Skeletal muscle tissue (tissue), 4 donors: ENCODE measurements around the gene DLX5. TPM values are rescaled to one million over a fixed set of nuclear protein-coding genes. Genes with fewer than 3 reads are reported as not detected.
A peak's percentile ranks its signal among the peaks of the same experiment; 100 is the strongest.

Experiments
- H3K27ac ChIP-seq: one replicate; pipeline ENCODE4 v1.7.0; 2013; ENCODE audit warnings: mild to moderate bottlenecking, low read depth, low read length, inconsistent platforms
- H3K27me3 ChIP-seq, 3 donors: one replicate each; pipeline ENCODE4 v1.7.0; 2013; ENCODE audit warnings: low read length in 3 of 3; ENCODE audit not compliant: control insufficient read depth in 3 of 3, insufficient read depth in 3 of 3
- H3K36me3 ChIP-seq, 3 donors: one replicate each; pipeline ENCODE4 v1.7.0; 2013; ENCODE audit warnings: low read length in 3 of 3; ENCODE audit not compliant: control insufficient read depth in 3 of 3, insufficient read depth in 3 of 3
- H3K4me1 ChIP-seq, 3 donors: one replicate each; pipeline ENCODE4 v1.7.0; 2013; ENCODE audit warnings: low read length in 3 of 3, mild to moderate bottlenecking in 3 of 3; ENCODE audit not compliant: control insufficient read depth in 3 of 3, insufficient read depth in 3 of 3
- H3K4me3 ChIP-seq, 3 donors: one replicate each; pipeline ENCODE4 v1.7.0; 2013; ENCODE audit warnings: low read length in 3 of 3
- H3K9ac ChIP-seq, 3 donors: one replicate each; pipeline ENCODE4 v1.7.0; 2013; ENCODE audit warnings: low read length in 3 of 3, mild to moderate bottlenecking in 3 of 3, moderate library complexity in 2 of 3, low read depth in 1 of 3
- H3K9me3 ChIP-seq, 3 donors: one replicate each; pipeline ENCODE4 v1.7.0; 2013; ENCODE audit warnings: low read length in 3 of 3; ENCODE audit not compliant: control insufficient read depth in 3 of 3
- total RNA-seq: library from RNA; depleted of rRNA; stranded (reverse); fragments of >200 nt; gene quantifications from one replicate; pipeline ENCODE4 v1.2.3, GENCODE V29; 2014
- donor health status: Osteomylitis.

DLX5 gene
- total RNA-seq, 1 donor from 2014 or later = not detected

GRCh38 chr7:96998744-96999143, 25.9 kb downstream of the DLX5 start:
- H3K27me3 ChIP-seq = peaks cover 91 to 98% (median 93%) of the 10 kb centered on the region in 3 donors
- H3K27ac ChIP-seq = no peak overlapping the region
- no peaks in the 10 kb centered on the region for H3K36me3 ChIP-seq
- no peak overlapping the region for H3K9ac ChIP-seq
- H3K4me1 ChIP-seq = peaks cover 0 to 15% (median 5%) of the 10 kb centered on the region in 3 donors
- no peaks in the 10 kb centered on the region for H3K9me3 ChIP-seq
- no peak overlapping the region for H3K4me3 ChIP-seq

- Histone ChIP-seq H3K9me3 (no peaks in the 10 kb centered on the region), H3K4me3 (no peak overlapping the region), H3K27ac (no peak overlapping the region), H3K9ac (no peak overlapping the region), H3K27me3 (peaks cover 91 to 98% (median 93%) of the 10 kb centered on the region in 3 donors), H3K36me3 (no peaks in the 10 kb centered on the region), H3K4me1 (peaks cover 0 to 11% (median 5%) of the 10 kb centered on the region in 3 donors)
These were observed 26.3 kb downstream of the DLX5 start for GRCh38 chr7:96998333-96998732.

- peaks cover under 1 to 14% (median 9%) of the 10 kb centered on the region in 3 donors for H3K4me1 ChIP-seq
- H3K36me3 ChIP-seq = no peaks in the 10 kb centered on the region
- H3K9ac ChIP-seq = no peak overlapping the region
- no peak overlapping the region for H3K27ac ChIP-seq
- no peaks in the 10 kb centered on the region for H3K9me3 ChIP-seq
- peak overlapping the region in 1 of 3 donors; percentile 29 for H3K4me3 ChIP-seq
- peaks cover 91 to 98% (median 93%) of the 10 kb centered on the region in 3 donors for H3K27me3 ChIP-seq
These were observed 27.1 kb downstream of the DLX5 start for GRCh38 chr7:96997512-96998032.

- Histone ChIP-seq H3K27ac (no peak overlapping the region), H3K9ac (no peak overlapping the region), H3K36me3 (no peaks in the 10 kb centered on the region), H3K4me1 (peaks cover 4 to 16% (median 12%) of the 10 kb centered on the region in 3 donors), H3K9me3 (no peaks in the 10 kb centered on the region), H3K4me3 (no peak overlapping the region), H3K27me3 (peaks cover 91 to 98% (median 93%) of the 10 kb centered on the region in 3 donors)
These were observed 27.6 kb downstream of the DLX5 start for GRCh38 chr7:96996958-96997511.

GRCh38 chr7:96996111-96996957, 28.3 kb downstream of the DLX5 start:
- peaks cover 91 to 98% (median 93%) of the 10 kb centered on the region in 3 donors for H3K27me3 ChIP-seq
- H3K4me3 ChIP-seq = no peak overlapping the region

GRCh38 chr7:96995406-96996110, 29.1 kb downstream of the DLX5 start:
- H3K9ac ChIP-seq = no peak overlapping the region
- H3K4me3 ChIP-seq = no peak overlapping the region
- no peaks in the 10 kb centered on the region for H3K9me3 ChIP-seq
- H3K27ac ChIP-seq = no peak overlapping the region
- peaks cover 84 to 91% (median 88%) of the 10 kb centered on the region in 3 donors for H3K27me3 ChIP-seq
- H3K36me3 ChIP-seq = no peaks in the 10 kb centered on the region
- peaks cover 4 to 16% (median 12%) of the 10 kb centered on the region in 3 donors for H3K4me1 ChIP-seq

More at GRCh38 chr7:96996111-96996957, 28.3 kb downstream of the DLX5 start:
- Histone ChIP-seq H3K9ac (no peak overlapping the region), H3K4me1 (peaks cover 4 to 16% (median 12%) of the 10 kb centered on the region in 3 donors), H3K36me3 (no peaks in the 10 kb centered on the region), H3K9me3 (no peaks in the 10 kb centered on the region), H3K27ac (no peak overlapping the region)

- Histone ChIP-seq H3K9me3 (no peaks in the 10 kb centered on the region), H3K4me1 (peaks cover 4 to 20% (median 18%) of the 10 kb centered on the region in 3 donors), H3K27me3 (peaks cover 82 to 90% (median 89%) of the 10 kb centered on the region in 3 donors), H3K9ac (no peak overlapping the region), H3K4me3 (no peak overlapping the region), H3K27ac (no peak overlapping the region), H3K36me3 (no peaks in the 10 kb centered on the region)
These were observed 30.7 kb downstream of the DLX5 start for GRCh38 chr7:96993980-96994379.

- peaks cover 81 to 90% (median 88%) of the 10 kb centered on the region in 3 donors for H3K27me3 ChIP-seq
These were observed 31.4 kb downstream of the DLX5 start for GRCh38 chr7:96993094-96993865.

More at GRCh38 chr7:96993094-96993865, 31.4 kb downstream of the DLX5 start:
- Histone ChIP-seq H3K9me3 (no peaks in the 10 kb centered on the region), H3K27ac (no peak overlapping the region), H3K4me1 (peaks cover 4 to 21% (median 19%) of the 10 kb centered on the region in 3 donors), H3K4me3 (no peak overlapping the region), H3K36me3 (no peaks in the 10 kb centered on the region), H3K9ac (no peak overlapping the region)
